DMS153 treated with DMSO at 0.1 percent for 48 hours (cell line): ENCODE results near the gene NEK7.

ENCODE experiments used
- DNase-seq: peaks from one replicate; lab custom pipeline; 2025; ENCODE audit not compliant: unreplicated experiment; lab: John Stamatoyannopoulos, UW

The NEK7 gene

GRCh38 chr1:198333744-198334143, 176.9 kb downstream of the NEK7 start:
- no peak for DNase-seq

GRCh38 chr1:198335663-198336062, 178.9 kb downstream of the NEK7 start:
- no peak for DNase-seq

GRCh38 chr1:198337886-198338285, 181.1 kb downstream of the NEK7 start:
- DNase-seq, result no peak

GRCh38 chr1:198340139-198340538, 183.3 kb downstream of the NEK7 start:
- DNase-seq, result no peak

- no peak for DNase-seq
Measured at GRCh38 chr1:198346178-198346577, 189.4 kb downstream of the NEK7 start.

GRCh38 chr1:198350456-198350855, 193.7 kb downstream of the NEK7 start:
- DNase-seq, result no peak

GRCh38 chr1:198352975-198353695, 196.3 kb downstream of the NEK7 start:
- DNase-seq, result no peak

- no peak for DNase-seq
Measured at GRCh38 chr1:198357937-198358336, 201.1 kb downstream of the NEK7 start.

GRCh38 chr1:198359024-198359653, 202.3 kb downstream of the NEK7 start:
- no peak for DNase-seq

GRCh38 chr1:198360208-198360729, 203.5 kb downstream of the NEK7 start:
- DNase-seq, result no peak

GRCh38 chr1:198361237-198361767, 204.5 kb downstream of the NEK7 start:
- no peak for DNase-seq

GRCh38 chr1:198363625-198364151, 206.9 kb downstream of the NEK7 start:
- no peak for DNase-seq

- no peak for DNase-seq
Measured at GRCh38 chr1:198364471-198364870, 207.7 kb downstream of the NEK7 start.

GRCh38 chr1:198367296-198367695, 210.5 kb downstream of the NEK7 start:
- DNase-seq, result no peak

GRCh38 chr1:198370996-198371395, 214.2 kb downstream of the NEK7 start:
- no peak for DNase-seq
